Thyroid gland (tissue), 4 donors: ENCODE results near the gene GRIN2D.

Experiments used
- CTCF ChIP-seq, 6 experiments: fragments of 200-600 bp in 3 of 6; fragments of 450-650 bp in 3 of 6; sonication (generic) in 3 of 6; IDR thresholded peaks; one replicate each; pipeline ENCODE4 v1.5.1; 2016 to 2019; ENCODE audit warnings: antibody characterized with exemption in 6 of 6, mild to moderate bottlenecking in 2 of 6, inconsistent platforms in 1 of 6, moderate library complexity in 1 of 6
- POLR2A ChIP-seq, 2 donors: fragments of 450-650 bp; IDR thresholded peaks; one replicate each; pipeline ENCODE4 v1.6.1; 2017; ENCODE audit warnings: antibody characterized with exemption in 2 of 2, mild to moderate bottlenecking in 2 of 2, moderate library complexity in 1 of 2

DNA sequence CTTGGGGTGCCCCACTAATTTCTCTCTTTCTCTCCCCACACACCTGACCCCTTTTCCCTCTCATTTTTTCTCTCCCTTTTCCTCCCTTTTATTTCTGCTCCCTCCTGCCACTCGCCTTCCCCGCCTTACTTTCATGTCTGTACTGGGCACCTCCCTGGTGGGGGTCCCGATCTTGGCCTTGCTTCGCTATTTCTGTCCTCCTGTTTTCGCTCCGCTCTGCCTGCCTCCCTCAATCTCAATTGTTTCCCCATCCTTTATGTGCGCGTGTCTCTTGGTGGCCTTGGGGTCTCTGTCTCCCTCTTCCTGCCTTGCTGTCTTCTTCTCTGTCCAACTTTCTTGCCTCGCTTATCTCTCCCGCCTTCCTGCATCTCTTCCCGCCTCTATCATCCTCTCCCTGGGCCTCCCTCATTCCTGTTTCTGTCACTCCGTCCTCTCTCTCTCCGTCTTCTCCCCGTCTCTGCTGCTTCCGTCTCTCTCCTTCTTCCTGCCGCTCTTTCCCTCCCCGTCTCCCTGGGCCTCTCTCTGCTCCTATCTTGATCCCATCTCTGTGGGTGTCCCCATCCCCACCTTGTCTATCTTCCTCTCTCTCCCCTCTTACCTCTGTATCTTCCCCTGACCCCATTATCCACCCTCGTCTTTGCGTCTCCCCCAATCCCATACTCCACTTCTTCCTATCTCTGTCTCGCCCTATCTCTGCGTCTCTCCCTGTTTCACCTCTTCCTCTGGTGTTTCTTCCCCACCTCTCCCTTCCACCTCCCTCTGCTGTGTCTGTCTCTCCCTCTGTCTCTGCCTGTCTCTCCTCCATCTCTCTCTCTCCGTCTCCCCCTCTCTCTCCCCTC lies 4.0 kb downstream of the GRIN2D start:
- TF ChIP-seq CTCF (IDR thresholded peaks at IDR 0.05) (no peak), POLR2A (IDR thresholded peaks at IDR 0.05) (no peak)
